GM15510 (cell line): ENCODE data around the gene SLC6A19.

ENCODE experiments used
- POLR2A ChIP-seq: IDR thresholded peaks from 3 replicates; pipeline ENCODE4 v1.6.1; 2011; ENCODE audit warnings: borderline replicate concordance; ENCODE audit not compliant: insufficient read length; ENCODE audit errors: extremely low read depth

Gene SLC6A19

GRCh38 chr5:1163879-1164278 lies 37.5 kb upstream of the SLC6A19 start:
- no peak for TF ChIP-seq POLR2A

DNA sequence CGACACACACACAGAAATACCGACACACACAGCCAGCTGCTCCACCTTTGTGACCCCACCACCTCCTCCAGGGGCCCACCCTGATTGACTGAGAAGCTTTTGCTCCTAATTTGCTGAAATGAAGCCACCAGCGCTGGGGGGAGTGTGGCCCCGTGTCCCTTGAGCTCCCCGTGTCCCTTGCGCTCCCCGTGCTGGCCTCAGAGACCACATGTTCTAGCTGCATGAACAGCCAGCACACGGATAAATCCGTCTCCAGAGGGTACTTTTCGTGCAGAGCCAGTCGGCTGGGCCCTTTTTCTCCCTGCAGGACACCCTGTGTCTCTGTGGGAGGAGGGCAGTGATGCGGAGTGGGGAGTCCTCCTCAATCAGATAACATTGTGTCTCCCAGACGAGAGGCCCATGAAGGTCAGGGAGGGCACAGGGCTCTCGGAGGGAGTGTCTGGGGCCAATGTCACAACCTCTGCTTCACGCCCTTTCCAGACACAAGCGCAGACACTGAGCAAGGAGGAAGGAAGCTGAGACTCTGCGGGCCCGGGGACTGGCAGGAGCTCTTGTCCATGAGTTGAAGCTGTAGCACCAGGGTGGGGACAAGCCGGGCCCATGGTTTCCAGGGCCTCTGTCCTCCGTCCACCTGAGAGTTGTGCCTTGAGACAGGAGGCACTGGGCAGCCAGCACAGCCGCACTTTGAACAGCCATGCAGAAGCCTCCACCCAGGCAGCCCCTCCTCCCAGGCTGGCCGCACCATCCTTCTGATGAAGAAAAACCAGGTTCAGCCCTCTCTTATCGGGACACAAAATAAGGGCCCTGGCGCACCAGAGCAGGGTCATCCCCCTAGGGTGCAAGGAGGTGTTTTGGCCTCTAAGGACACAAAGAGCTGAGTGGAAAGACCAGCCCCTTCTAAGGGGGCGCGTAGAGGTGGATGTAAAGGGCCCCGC lies 36.4 kb upstream of the SLC6A19 start:
- TF ChIP-seq POLR2A = no peak

GRCh38 chr5:1165864-1166263 lies 35.5 kb upstream of the SLC6A19 start:
- no peak for TF ChIP-seq POLR2A

DNA sequence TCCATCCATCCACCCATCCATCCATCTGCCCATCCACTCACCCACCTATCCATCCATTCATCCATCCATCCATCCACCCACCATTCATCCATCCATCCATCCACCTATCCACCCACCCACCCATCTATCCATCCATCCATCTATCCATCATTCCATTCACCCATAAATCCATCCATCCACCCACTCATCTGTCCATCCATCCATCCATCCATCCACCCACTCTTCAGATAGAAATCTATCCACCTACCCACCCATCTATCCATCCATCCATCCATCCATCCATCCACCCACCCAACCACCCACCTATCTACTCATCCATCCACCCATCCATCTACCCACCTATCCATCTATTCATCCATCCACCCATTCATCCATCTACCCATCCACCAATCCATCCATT lies 35.0 kb upstream of the SLC6A19 start:
- no peak for TF ChIP-seq POLR2A

- no peak for TF ChIP-seq POLR2A
These were observed 34.1 kb upstream of the SLC6A19 start for GRCh38 chr5:1167361-1167727.

- no peak for TF ChIP-seq POLR2A
These were observed 33.4 kb upstream of the SLC6A19 start for GRCh38 chr5:1167728-1168709.

DNA sequence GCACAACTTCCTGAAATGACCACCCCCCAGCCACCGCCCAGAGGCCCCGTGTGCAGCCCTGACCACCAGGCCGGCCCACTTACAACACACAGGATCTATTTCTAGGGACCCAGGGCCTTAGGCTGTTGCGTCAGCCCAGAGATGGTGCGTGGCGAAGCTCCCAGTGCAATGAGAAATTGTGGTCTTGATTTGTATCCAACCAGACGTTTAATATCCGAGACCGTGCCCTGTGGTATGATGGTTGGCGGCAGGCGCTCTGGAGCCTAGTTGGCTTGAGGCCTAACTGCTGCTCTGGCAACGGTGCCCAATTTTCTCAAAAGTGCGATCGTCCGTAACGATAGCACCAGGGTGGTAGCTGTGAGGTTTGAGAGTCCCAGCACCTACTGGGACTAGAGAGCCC lies 32.6 kb upstream of the SLC6A19 start:
- no peak for TF ChIP-seq POLR2A

GRCh38 chr5:1169211-1170115 lies 31.9 kb upstream of the SLC6A19 start:
- no peak for TF ChIP-seq POLR2A

DNA sequence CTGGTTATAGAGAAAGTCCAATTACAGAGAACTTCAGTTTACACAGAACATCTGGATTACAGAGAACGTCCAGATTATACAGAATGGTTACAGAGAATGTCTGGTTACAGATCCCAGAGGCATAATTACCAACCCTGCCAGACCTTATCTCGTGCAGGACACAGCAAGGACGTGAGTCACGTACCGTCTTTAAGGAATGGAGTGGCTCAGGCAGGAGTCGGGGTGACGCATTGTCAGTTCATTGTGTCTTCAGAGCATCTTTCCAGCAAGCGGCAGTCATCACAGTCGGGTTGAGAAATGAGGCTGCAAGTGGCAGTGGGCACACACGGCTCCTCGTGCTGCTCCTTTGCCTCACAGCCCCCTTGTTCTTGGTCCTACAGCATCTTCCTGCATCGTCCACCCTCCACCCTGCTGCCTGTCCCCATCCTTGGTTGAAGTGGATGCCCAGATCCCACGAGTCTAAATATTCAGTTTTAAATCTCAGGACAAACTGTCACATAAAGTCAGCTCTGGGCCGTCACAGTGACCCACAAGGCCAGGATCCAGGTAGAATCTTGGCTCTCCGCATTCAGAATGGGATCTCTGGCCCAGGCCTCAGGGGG lies 30.0 kb upstream of the SLC6A19 start:
- no peak for TF ChIP-seq POLR2A

- no peak for TF ChIP-seq POLR2A
These were observed 29.3 kb upstream of the SLC6A19 start for GRCh38 chr5:1172007-1172581.

- TF ChIP-seq POLR2A = no peak
These were observed 28.6 kb upstream of the SLC6A19 start for GRCh38 chr5:1172670-1173404.

DNA sequence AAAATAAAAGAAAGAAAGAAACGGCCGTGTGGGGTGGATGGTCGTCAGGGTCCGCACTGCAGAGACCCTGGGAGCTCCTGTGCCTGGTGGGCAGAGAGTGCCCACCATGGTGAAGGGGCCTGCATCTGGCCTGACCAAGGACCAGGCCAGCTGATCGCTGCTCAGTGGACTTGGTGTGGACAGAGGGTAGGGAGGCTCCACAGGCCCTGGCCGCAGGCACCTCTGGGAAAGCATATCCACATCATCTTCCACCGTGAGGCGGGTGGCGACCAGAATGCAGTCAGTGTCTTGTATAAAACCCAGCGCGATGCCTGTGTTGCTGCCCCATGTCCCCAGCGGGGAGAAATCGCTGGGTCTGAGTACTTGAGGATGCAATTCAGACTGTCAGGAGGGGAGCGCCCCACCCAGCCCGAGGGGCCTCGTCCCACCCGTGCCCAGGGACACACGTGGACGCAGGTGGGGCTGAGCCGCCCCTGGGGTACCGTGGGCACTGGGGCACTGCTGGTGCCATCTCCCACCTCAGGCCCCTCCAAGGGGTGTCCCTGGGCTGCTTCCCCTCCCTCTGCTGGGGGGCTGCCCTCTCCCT lies 27.8 kb upstream of the SLC6A19 start:
- no peak for TF ChIP-seq POLR2A
